Putamen (tissue), 1 donor: ENCODE data around the gene RWDD1.
"Not testable (repeated sequence)": the region's sequence is repeated elsewhere in the genome, so short reads cannot be mapped to it uniquely, and the experiment has no call there.

Experiments used
- DNase-seq: peaks from one replicate; pipeline ENCODE4 v3.0.0-alpha.2; 2016; ENCODE audit warnings: low spot score

RWDD1 gene

GRCh38 chr6:116560130-116560529 is 11.2 kb upstream of the RWDD1 start:
- no peak for DNase-seq

GRCh38 chr6:116561377-116562018 is 9.8 kb upstream of the RWDD1 start:
- peak; percentile 63 for DNase-seq

- no peak for DNase-seq
These were observed 9.3 kb upstream of the RWDD1 start for GRCh38 chr6:116562019-116562403.

GRCh38 chr6:116562614-116563013 is 8.7 kb upstream of the RWDD1 start:
- DNase-seq = no peak

GRCh38 chr6:116563830-116564229 is 7.5 kb upstream of the RWDD1 start:
- no peak for DNase-seq

- DNase-seq = no peak
These were observed 7.0 kb upstream of the RWDD1 start for GRCh38 chr6:116564311-116564710.

- DNase-seq = no peak
These were observed 6.1 kb upstream of the RWDD1 start for GRCh38 chr6:116564921-116565872.

GRCh38 chr6:116568111-116568510 is 3.2 kb upstream of the RWDD1 start:
- DNase-seq = no peak

- DNase-seq = no peak
These were observed 2.2 kb upstream of the RWDD1 start for GRCh38 chr6:116568821-116569755.

GRCh38 chr6:116571683-116572000 is 338 bp downstream of the RWDD1 start:
- DNase-seq = no peak

- no peak for DNase-seq
These were observed 858 bp downstream of the RWDD1 start for GRCh38 chr6:116572162-116572561.

GRCh38 chr6:116575227-116575626 is 3.9 kb downstream of the RWDD1 start:
- DNase-seq = no peak

- no peak for DNase-seq
These were observed 6.2 kb downstream of the RWDD1 start for GRCh38 chr6:116577486-116577885.

GRCh38 chr6:116578335-116578734 is 7.0 kb downstream of the RWDD1 start:
- no peak for DNase-seq

GRCh38 chr6:116579143-116579542 is 7.8 kb downstream of the RWDD1 start:
- no peak for DNase-seq

GRCh38 chr6:116580198-116580597 is 8.9 kb downstream of the RWDD1 start:
- DNase-seq = no peak

- DNase-seq = no peak
These were observed 15.0 kb downstream of the RWDD1 start for GRCh38 chr6:116586276-116586675.

- no peak for DNase-seq
These were observed 15.4 kb downstream of the RWDD1 start for GRCh38 chr6:116586738-116587137.

- no peak for DNase-seq
These were observed 23.9 kb downstream of the RWDD1 start for GRCh38 chr6:116595247-116595646.

GRCh38 chr6:116596815-116597214 is 25.5 kb downstream of the RWDD1 start:
- DNase-seq = no peak

- DNase-seq = not testable (repeated sequence)
These were observed 32.6 kb downstream of the RWDD1 start for GRCh38 chr6:116603916-116604315.

- DNase-seq = not testable (repeated sequence)
These were observed 33.6 kb downstream of the RWDD1 start for GRCh38 chr6:116604868-116605267.
